ENCODE measurements around the gene SYS1.

The SYS1 gene

GRCh38 chr20:45374966-45375365, 12.0 kb downstream of the SYS1 start:
- DNase-seq (ENCODE audit: insufficient read length, low spot score) (no peak), FAIRE-seq (no peak)

DNA sequence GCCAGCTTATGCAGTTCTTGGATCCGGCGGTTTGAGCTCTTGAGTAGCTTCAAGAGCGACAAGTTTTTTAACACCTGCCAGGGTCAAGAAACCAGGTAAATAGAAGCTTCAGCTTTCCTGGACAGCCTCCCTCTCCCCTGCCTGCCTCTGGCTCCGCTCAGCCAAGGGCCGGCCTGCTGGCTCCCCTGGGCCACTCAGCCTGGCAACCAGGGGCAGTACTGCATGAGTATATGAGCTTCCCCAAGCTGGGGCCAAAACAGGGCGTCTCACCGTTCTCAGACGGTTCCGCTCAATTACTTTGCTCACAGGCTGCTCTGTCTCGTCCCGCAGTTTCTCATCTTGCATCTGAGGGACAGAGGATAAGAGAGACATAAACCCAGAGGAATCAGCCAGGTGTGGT, 14.3 kb downstream of the SYS1 start:
- FAIRE-seq = no peak

DNA sequence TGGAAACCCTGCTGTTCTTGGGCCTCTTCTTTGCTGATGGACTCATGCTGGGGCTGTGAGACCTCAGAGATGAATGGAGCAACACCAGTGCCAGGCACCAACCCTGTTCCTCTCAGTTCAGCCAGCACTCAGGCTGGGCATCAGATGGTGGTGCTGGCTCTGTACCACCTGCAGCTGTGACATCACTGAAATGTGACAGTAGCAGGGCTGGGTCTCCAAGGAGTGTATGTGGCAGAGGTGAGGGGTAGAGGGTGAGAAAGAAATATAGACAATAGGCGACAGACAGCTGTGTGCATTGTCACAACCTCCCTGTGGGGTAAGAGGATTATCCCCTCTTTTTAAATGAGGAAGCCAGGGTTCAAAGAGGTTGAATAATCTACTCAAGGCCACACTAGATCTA, 15.2 kb downstream of the SYS1 start, which contains the start of gene TP53TG5:
TSS of gene TP53TG5 (minus strand) at position 135 of the 400 bp plus-strand sequence. CDS start at position 46, 89 bp downstream.
- DNase-seq (ENCODE audit: insufficient read length, low spot score) (no peak), FAIRE-seq (no peak)

More for the DNA sequence above, 14.3 kb downstream of the SYS1 start:
- DNase-seq (ENCODE audit: insufficient read length, low spot score) = no peak

DNA sequence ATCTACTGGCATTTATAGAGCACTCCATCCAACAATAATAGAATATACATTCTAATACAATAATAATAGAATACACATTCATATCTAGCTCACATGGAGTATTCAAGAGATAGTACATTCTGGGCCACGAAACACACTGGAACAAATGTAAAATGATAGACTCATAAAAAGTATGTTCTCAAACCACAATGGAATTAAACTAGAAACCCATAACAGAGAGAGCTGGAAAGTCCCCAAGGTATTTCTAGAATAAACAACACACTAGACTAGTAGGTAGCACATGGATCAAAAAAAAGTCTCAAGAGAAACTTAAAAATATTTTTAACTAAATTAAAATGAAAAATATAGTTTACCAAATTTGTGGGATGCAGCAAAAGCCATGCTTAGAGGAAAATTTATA, 24.3 kb downstream of the SYS1 start:
- FAIRE-seq = no peak
- DNase-seq (ENCODE audit: insufficient read length, low spot score) = no peak

DNA sequence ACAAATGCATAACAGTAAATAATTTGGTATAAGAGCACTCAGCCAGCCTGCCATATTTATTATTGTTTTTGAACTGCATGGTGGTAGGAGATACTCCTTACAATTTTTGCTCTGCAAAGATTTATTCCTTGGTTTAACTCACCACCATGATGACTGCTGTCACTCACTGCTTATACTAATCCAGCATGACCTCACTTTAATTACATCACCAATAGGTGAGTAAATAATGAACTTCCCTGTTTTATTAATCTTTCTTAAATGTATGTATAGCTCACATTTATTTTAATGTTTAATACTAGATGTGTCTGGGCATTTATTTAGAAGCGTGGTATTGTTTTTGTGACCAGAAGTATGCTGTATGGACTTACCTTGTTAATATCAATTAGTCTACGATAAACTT, 28.0 kb downstream of the SYS1 start:
- FAIRE-seq (no peak), DNase-seq (ENCODE audit: insufficient read length, low spot score) (no peak)

- FAIRE-seq (no peak), DNase-seq (ENCODE audit: insufficient read length, low spot score) (no peak)
Measured at GRCh38 chr20:45391559-45391958, 28.6 kb downstream of the SYS1 start.

DNA sequence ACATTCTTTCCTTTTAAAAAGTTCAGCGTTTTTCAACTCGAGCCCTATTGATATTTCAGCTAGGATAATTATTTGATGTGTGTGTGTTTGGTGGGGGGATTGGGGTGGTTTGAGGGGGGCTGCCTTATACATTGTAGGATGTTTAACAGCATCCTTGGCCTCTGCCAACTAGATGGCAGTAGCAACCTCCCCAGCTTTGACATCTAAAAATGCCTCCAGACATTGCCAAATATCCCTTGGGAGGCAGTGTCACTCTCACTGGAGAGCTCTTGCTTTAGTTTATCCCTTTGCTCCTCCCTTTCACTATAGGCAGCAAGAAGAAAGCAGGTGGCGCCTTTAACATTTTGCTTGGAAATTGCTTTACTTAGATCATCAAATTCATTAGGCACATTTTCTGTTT, 29.8 kb downstream of the SYS1 start:
- DNase-seq (ENCODE audit: insufficient read length, low spot score) (no peak), FAIRE-seq (no peak)

DNA sequence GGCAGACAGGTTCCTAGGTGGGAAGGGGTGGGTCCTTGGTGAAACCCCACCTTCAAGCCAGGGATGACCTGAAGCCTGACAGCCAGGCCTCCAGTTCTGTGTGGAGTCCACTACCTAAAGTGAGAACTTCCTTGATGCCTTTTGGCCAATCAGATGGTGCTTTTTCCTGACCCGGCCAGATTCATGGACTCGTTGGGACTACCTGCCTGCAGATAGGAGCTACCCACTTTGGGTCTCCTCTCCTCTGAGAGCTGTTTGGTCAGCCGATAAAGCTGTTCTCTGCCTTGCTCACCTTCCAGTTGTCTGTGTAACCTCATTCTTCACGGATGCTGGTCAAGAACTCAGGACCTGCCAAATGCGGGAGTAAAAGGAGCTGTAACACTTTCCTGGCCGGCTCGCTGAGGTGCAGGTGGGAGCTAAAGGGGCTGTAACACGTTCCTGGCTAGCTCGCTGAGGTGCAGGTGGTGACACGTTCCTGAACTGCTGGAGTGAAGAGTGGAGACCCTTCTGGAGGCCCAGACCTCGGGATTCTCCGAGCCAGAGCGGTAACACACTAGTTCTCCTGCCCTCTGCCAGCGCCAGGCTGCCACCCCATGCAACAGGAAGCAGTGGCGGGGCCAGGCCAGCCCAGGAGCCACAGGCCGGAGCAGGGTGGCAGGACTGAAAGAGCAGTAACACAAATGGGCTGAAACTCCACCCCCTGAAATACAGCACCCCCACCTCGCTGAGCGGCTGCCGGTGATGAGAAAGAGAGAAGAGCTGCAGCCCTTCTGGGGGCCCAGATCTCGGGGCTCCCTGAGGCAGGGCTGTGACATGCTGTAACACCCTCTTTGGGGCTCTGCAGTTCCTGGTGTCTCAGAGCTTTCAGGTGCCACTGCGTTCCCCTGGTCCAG, 31.5 kb downstream of the SYS1 start:
- DNase-seq (ENCODE audit: insufficient read length, low spot score) (no peak), FAIRE-seq (no peak)

DNA sequence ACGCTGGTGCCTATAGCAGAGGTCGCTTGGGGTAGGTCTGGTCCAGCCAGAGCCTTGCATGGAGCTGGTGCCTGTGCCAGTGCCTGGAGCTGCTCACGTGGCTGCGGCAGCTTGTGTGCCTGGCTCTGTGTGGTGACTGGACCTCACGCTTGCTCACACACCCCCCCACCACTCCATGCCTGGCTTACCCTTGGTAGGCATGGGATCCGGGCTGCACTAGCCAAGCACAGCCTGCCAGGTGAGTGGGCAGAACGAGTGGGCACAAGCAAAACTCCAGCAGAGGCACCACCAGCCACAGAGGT, 32.1 kb downstream of the SYS1 start:
- DNase-seq (ENCODE audit: insufficient read length, low spot score) (no peak), FAIRE-seq (no peak)

GRCh38 chr20:45399018-45399417, 36.1 kb downstream of the SYS1 start:
- FAIRE-seq (no peak), DNase-seq (ENCODE audit: insufficient read length, low spot score) (no peak)

DNA sequence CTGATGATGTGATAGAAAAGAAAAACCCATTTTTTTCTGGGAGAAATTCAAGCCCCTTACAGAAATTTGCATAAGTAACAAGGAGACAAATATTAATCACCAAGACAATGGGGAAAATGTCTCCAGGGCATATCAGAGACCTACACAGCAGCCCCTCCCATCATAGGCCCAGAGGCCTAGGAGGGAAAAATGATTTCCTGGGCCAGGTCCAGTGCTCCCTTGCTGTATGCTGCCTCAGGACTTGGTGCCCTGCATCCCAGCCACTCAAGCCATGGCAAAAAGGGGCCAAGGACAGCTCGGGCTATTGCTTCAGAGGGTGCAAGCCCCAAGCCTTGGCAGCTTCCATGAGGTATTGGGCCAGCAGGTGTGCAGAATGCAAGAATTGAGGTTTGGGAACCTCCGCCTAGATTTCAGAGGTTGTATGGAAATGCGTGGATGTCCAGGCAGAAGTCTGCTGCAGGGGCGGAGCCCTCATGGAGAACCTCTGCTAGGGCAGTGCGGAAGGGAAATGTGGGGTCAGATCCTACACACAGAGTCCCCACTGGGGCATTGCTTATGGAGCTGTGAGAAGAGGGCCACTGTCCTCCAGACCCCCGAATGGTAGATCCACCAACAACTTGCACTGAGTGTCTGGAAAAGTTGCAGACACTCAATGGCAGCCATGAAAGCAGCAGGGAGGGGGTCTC, 37.5 kb downstream of the SYS1 start:
- DNase-seq (ENCODE audit: insufficient read length, low spot score) = no peak
- FAIRE-seq = no peak

GRCh38 chr20:45402946-45403345, 40.0 kb downstream of the SYS1 start:
- FAIRE-seq (no peak), DNase-seq (ENCODE audit: insufficient read length, low spot score) (no peak)

DNA sequence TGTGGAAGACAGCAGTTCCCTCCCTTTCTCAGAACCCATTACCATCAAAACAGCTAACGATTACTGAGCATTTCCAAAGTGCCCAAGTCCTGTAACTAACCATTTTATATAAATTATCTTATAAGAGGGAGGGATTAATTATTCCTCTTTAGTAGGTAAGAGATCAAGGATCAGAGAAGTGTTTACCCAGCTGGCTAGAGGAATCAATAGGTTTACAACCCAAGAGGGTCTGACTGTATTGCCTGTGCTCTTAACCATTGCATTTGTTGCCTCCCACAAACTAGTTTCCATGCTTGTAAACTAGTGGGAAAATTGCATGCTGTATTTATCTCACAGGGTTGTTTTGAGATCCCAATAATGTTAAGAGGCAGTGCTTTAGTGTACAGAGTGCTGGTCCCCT, 41.5 kb downstream of the SYS1 start:
- FAIRE-seq (no peak), DNase-seq (ENCODE audit: insufficient read length, low spot score) (no peak)

- FAIRE-seq (no peak), DNase-seq (ENCODE audit: insufficient read length, low spot score) (no peak)
Measured at GRCh38 chr20:45405571-45406259, 42.8 kb downstream of the SYS1 start.

DNA sequence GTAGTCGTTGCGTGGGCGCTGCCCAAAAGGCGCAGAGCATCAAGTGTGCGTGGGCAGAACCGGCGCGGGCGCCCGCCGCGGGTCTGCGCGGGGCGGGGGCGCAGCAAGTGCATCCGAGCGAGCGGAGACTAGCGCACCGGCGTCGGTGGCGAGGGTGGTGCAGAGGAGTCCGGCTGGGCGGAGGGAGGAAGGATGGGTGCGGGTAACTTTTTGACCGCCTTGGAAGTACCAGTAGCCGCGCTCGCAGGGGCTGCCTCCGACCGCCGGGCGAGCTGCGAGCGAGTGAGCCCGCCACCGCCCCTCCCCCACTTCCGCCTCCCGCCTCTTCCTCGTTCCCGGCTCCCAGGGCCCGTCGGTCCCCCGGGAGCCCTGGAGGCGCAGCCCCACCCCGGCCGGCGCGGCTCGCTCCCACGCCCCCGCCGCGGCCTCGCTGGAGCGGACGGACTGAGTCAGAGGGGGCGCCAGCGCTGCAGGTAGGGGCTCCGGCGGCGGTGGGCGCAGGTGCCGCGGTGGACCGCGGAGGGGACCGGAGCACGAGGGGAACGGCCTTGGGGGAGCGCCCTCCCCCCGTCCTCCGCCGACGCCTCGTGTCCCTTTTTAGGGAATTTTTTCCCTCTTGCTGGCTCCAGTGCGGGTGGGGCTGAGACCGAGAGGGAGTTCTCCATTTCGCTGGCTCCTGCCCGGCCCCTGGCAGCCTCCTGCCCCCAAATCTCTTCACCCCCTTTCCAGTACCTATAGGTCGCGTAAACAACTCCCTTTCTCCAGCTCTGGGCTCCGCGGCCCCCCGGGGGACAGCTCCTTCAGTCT, 43.5 kb downstream of the SYS1 start:
- no peak for DNase-seq (ENCODE audit: insufficient read length, low spot score)
- no peak for FAIRE-seq

DNA sequence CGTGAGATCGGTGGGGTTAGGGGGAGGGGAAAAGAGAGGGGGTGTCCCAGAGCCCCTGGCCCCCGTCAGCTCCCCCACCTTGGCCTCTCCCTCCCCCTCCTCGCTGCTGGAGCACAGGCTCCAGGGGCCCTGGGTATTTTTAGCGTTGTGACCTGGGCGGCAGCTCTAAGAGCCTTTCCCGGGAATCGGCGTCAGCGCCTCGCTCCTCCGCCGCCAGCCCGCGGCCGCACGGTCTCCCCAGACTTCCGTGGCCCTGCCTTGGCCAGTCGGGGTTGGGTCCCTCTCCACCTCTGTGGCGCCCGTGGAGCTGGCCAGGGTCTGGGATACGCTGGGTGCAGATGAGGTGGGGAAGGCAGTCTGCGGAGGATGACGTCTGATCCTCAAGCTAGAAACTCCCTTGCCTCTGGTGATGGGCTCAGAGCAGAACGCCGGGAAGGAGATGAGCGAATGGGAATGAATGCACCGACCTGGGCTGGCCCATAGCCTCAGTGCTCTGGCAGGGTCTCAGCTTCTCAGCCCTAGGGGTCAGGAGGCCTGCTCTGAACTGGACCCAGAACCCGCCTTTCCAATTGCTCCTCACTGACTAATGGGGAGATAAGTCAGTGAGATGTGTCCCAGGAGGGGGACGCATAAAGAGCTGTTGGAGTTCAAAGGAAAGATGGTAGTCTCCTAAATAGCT, 44.2 kb downstream of the SYS1 start:
- FAIRE-seq (no peak), DNase-seq (ENCODE audit: insufficient read length, low spot score) (no peak)

DNA sequence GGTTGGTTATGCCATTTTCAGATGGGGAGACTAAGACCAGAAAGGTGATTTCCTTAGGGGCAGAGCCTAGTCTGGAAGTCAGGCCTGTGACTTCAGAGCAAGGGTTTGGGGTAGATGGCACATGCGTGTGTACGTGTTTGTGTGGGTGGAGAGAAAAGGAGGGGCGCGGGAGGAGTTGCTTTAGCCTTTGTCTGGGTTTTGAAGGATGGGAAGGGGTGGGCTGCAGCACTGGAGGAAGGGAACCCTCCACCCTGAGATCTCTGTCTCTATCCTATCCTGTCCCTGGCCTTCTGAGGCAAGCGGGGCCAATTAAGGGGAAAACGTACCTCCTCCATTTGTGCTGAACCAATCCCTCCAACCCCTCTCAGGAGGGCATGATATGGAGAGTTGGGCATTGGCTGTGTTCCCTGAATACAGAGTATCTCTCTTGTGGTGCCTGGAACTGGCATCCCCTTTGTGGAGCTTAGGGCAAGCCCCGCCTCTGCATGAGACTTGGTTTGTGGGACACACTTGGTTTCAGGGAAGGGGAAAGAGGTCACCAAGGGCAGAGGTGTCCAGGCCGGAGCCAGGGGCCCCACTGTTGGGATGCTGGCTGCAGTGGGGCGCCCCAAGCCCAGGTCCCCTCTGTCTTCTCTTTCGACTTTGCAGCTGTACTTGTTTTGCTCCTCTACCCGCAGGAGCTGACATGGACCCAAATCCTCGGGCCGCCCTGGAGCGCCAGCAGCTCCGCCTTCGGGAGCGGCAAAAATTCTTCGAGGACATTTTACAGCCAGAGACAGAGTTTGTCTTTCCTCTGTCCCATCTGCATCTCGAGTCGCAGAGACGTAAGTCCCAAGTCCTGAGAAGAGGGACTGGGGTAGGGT, 45.1 kb downstream of the SYS1 start, which contains the start of gene DBNDD2:
TSS of gene DBNDD2 (plus strand) at position 507 of the 863 bp plus-strand sequence. CDS start at position 686, 179 bp downstream.
- FAIRE-seq (no peak), DNase-seq (ENCODE audit: insufficient read length, low spot score) (no peak)

GRCh38 chr20:45408646-45409213, 45.8 kb downstream of the SYS1 start:
- DNase-seq (ENCODE audit: insufficient read length, low spot score) = no peak
- FAIRE-seq = no peak
